Activated CD4-positive, alpha-beta memory T cell treated with anti-CD3 and anti-CD28 coated beads for 36 hours (primary cell): Measurements from ENCODE around the gene LEFTY2. TPM values are rescaled to one million over a fixed set of nuclear protein-coding genes. Genes with fewer than 3 reads are reported as not detected.
"Not testable (repeated sequence)": the region's sequence is repeated elsewhere in the genome, so short reads cannot be mapped to it uniquely, and the experiment has no call there.

Source experiments
- CTCF ChIA-PET: fragments of 350-600 bp; sonication (Branson Sonifier 250); formaldehyde crosslinking; loops from one replicate; lab custom pipeline; 2021; ENCODE audit warnings: antibody characterized with exemption, inconsistent platforms; lab: Charles Lee
- POLR2A ChIA-PET: fragments of 350-600 bp; sonication (Branson Sonifier 250); formaldehyde crosslinking; loops from one replicate; lab custom pipeline; 2021; ENCODE audit warnings: antibody characterized with exemption; lab: Charles Lee
- DNase-seq: peaks from one replicate; pipeline ENCODE4 v3.0.0-alpha.2; 2020
- H3K27ac Mint-ChIP-seq: one replicate; pipeline ENCODE4 v1.8.0; 2021; ENCODE audit warnings: mixed read lengths
- H3K27me3 Mint-ChIP-seq: one replicate; pipeline ENCODE4 v1.8.0; 2021; ENCODE audit warnings: mixed read lengths
- H3K36me3 Mint-ChIP-seq: one replicate; pipeline ENCODE4 v1.8.0; 2021; ENCODE audit warnings: mixed read lengths
- H3K4me1 Mint-ChIP-seq: one replicate; pipeline ENCODE4 v1.8.0; 2021; ENCODE audit warnings: low read depth, mixed read lengths
- H3K4me3 Mint-ChIP-seq: one replicate; pipeline ENCODE4 v1.8.0; 2021; ENCODE audit warnings: mild to moderate bottlenecking, mixed read lengths
- H3K9me3 Mint-ChIP-seq: one replicate; pipeline ENCODE4 v1.8.0; 2021; ENCODE audit warnings: mixed read lengths
- intact Hi-C: fragments of 100-400 bp; cut with micrococcal nuclease; formaldehyde crosslinking; loops from one replicate; pipeline ENCODE4 v1.15.1; 2023
- total RNA-seq, 2 experiments: library from RNA; stranded (reverse); gene quantifications; one replicate each; pipeline ENCODE4 v1.2.3, GENCODE V29; 2021

LEFTY2 gene, protein sequence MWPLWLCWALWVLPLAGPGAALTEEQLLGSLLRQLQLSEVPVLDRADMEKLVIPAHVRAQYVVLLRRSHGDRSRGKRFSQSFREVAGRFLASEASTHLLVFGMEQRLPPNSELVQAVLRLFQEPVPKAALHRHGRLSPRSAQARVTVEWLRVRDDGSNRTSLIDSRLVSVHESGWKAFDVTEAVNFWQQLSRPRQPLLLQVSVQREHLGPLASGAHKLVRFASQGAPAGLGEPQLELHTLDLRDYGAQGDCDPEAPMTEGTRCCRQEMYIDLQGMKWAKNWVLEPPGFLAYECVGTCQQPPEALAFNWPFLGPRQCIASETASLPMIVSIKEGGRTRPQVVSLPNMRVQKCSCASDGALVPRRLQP
- not detected for total RNA-seq

GRCh38 chr1:225941187-225941941 is at the start of gene LEFTY2:
Gene LEFTY2, minus strand, starts transcription at chr1:225941220. Its CDS starts 80 bp downstream, at chr1:225941140.
- ChIA-PET POLR2A (interaction anchor here (0.6 kb wide), 1 partner anchor 255 kb away, joined by 3 read pairs; no protein-coding TSS in a partner anchor), CTCF (no interaction called here)
- no peak for DNase-seq
- no peaks in the 10 kb centered on the region for H3K9me3 Mint-ChIP-seq
- no peak within 1 kb of the TSS for H3K4me3 Mint-ChIP-seq
- H3K4me1 Mint-ChIP-seq: peaks cover 7% of the 10 kb centered on the region
- no peaks in the 10 kb centered on the region for H3K36me3 Mint-ChIP-seq
- H3K27me3 Mint-ChIP-seq: peaks cover 3% of the 10 kb centered on the region
- H3K27ac Mint-ChIP-seq: no peak within 1 kb of the TSS
- intact Hi-C loops: no loop called here

DNA sequence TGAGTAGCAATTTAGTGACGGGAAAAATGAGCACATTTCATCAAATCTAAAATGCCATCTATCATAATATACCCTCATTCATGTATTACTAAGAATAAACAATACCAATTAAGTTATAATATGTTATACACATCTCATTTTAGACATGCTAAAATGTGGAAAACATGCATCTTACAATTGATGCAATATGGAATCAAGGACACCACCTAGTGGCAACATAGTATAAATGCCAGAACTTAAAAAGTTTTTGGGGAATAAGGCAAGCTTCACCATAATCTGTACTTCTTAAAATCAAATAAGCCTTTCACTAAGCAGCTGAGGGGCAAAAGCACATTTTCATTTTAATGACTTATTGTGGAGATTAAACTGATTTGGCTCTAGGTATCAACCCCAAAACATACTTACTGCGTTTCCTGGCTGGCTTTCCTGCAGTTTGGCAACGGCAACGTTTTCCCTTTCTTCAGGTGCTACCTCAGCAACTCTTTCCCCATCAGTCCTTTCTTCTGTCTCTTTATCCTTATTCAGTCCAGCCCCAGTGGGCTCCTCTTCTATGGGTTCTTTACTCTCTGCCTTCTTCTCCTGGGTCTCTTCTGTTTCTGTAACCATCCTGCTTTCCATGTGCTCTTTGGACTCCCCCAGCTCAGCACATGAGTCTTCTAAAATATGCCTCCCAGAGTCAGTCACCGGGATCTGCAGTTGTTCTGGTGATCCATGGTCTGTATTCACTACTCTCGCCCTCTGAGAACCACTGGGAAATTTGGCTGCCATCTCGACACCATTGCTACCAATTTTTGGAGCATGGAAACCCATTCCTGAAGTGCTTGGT is 46.7 kb upstream of the LEFTY2 start:
- ChIA-PET POLR2A (interaction anchor here (0.5 to 2.1 kb wide), 5 partner anchors 12 to 427 kb away, joined by 3 to 7 read pairs (median 3); partner anchors contain the start of genes H3-3A and SDE2), CTCF (interaction anchor here (0.6 to 5.3 kb wide), 30 partner anchors 8 to 1490 kb away, joined by 3 to 30 read pairs (median 4); partner anchors contain the start of genes PYCR2 and SDE2)
- no peak for DNase-seq
- Mint-ChIP-seq H3K36me3 (peaks cover 48% of the 10 kb centered on the region), H3K27ac (peak overlapping the region; percentile 19), H3K27me3 (no peaks in the 10 kb centered on the region), H3K4me1 (peaks cover 29% of the 10 kb centered on the region), H3K9me3 (no peaks in the 10 kb centered on the region), H3K4me3 (no peak overlapping the region)
- intact Hi-C loops: no loop called here

DNA sequence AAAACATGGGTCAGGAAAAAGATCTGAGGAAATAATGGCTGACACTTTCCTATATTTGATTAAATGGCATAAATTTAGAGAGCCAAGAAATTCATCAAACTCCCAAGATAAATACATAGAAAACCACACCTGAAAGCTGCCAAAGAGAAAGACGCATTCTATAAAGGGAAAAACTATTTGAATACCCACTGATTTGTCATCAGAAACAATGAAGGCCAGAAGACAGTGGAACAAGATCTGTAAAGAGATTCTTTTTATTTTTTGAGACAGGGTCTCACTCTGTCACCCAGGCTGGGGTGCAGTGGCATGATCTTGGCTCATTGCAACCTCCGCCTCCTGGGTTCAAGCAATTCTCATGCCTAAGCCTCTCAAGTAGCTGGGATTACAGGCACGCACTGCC is 40.7 kb upstream of the LEFTY2 start:
- Mint-ChIP-seq H3K4me3 (no peak overlapping the region), H3K27me3 (no peaks in the 10 kb centered on the region), H3K4me1 (peaks cover 11% of the 10 kb centered on the region), H3K36me3 (peaks cover 46% of the 10 kb centered on the region), H3K9me3 (peaks cover 3% of the 10 kb centered on the region), H3K27ac (no peak overlapping the region)
- ChIA-PET POLR2A (no interaction called here), CTCF (interaction anchor here (0.8 kb wide), 1 partner anchor 10 kb away, joined by 4 read pairs; no protein-coding TSS in a partner anchor)
- intact Hi-C loops: no loop called here
- no peak for DNase-seq

GRCh38 chr1:225980005-225980836 is 39.2 kb upstream of the LEFTY2 start:
- Mint-ChIP-seq H3K27ac (no peak overlapping the region), H3K4me3 (no peak overlapping the region), H3K36me3 (peaks cover 39% of the 10 kb centered on the region), H3K9me3 (peaks cover 3% of the 10 kb centered on the region), H3K27me3 (no peaks in the 10 kb centered on the region), H3K4me1 (peaks cover 7% of the 10 kb centered on the region)
- ChIA-PET CTCF (interaction anchor here (1.1 to 2.3 kb wide), 3 partner anchors 7 to 18 kb away, joined by 4 to 12 read pairs (median 7); no protein-coding TSS in a partner anchor), POLR2A (no interaction called here)
- intact Hi-C loops: no loop called here
- no peak for DNase-seq

DNA sequence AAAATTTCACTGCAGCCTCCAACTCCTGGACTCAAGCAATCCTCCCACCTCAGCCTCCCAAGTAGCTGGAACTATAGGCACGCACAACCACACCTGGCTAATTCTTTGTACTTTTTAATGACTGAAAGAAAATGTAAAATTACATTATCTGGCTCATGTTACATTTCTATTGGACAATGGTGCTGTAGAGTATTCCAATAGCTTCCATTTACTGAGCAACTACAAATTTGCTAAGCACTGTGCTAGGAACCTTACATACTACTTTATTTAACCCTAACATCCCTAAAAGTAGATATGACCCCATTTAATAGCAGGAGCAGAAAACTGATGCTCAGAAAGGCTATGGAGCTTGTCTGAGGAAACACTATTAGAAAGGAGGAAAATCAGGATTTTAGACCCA is 38.4 kb upstream of the LEFTY2 start:
- DNase-seq: no peak
- Mint-ChIP-seq H3K9me3 (peaks cover 3% of the 10 kb centered on the region), H3K27ac (no peak overlapping the region), H3K27me3 (no peaks in the 10 kb centered on the region), H3K36me3 (peaks cover 36% of the 10 kb centered on the region), H3K4me1 (peaks cover 7% of the 10 kb centered on the region), H3K4me3 (no peak overlapping the region)
- POLR2A ChIA-PET: no interaction called here
- intact Hi-C loops: no loop called here
- CTCF ChIA-PET: interaction anchor here (1.0 to 2.3 kb wide), 3 partner anchors 8 to 506 kb away, joined by 3 to 12 read pairs (median 4); no protein-coding TSS in a partner anchor

GRCh38 chr1:225977937-225978748 is 37.1 kb upstream of the LEFTY2 start:
- Mint-ChIP-seq H3K36me3 (peaks cover 29% of the 10 kb centered on the region), H3K27me3 (no peaks in the 10 kb centered on the region), H3K9me3 (peaks cover 3% of the 10 kb centered on the region), H3K27ac (no peak overlapping the region), H3K4me1 (peaks cover 7% of the 10 kb centered on the region), H3K4me3 (no peak overlapping the region)
- DNase-seq: no peak
- CTCF ChIA-PET: interaction anchor here (0.9 to 2.3 kb wide), 5 partner anchors 9 to 15 kb away, joined by 3 to 12 read pairs (median 4); no protein-coding TSS in a partner anchor
- POLR2A ChIA-PET: no interaction called here
- intact Hi-C loops: loop anchor here (2.0 kb wide), 1 partner anchor 199 kb away; no protein-coding TSS in a partner anchor

- H3K9me3 Mint-ChIP-seq, H3K4me1 Mint-ChIP-seq, DNase-seq, intact Hi-C loops, H3K27me3 Mint-ChIP-seq, H3K4me3 Mint-ChIP-seq, POLR2A ChIA-PET, H3K27ac Mint-ChIP-seq: not testable (repeated sequence)
- peaks cover 16% of the 10 kb centered on the region for H3K36me3 Mint-ChIP-seq
- CTCF ChIA-PET: interaction anchor here (0.6 to 3.4 kb wide), 23 partner anchors 8 to 657 kb away, joined by 3 to 28 read pairs (median 3); partner anchors contain the start of genes SRP9 and TMEM63A
Observed at GRCh38 chr1:225975146-225975545, 34.1 kb upstream of the LEFTY2 start.

GRCh38 chr1:225974454-225974853 is 33.4 kb upstream of the LEFTY2 start:
- H3K4me1 Mint-ChIP-seq: peaks cover 4% of the 10 kb centered on the region
- POLR2A ChIA-PET: no interaction called here
- peaks cover 10% of the 10 kb centered on the region for H3K36me3 Mint-ChIP-seq
- no peaks in the 10 kb centered on the region for H3K9me3 Mint-ChIP-seq
- no peaks in the 10 kb centered on the region for H3K27me3 Mint-ChIP-seq
- CTCF ChIA-PET: interaction anchor here (0.6 to 3.4 kb wide), 16 partner anchors 9 to 1461 kb away, joined by 3 to 28 read pairs (median 4); partner anchors contain the start of genes SRP9 and TMEM63A
- H3K27ac Mint-ChIP-seq: no peak overlapping the region
- intact Hi-C loops: no loop called here
- no peak overlapping the region for H3K4me3 Mint-ChIP-seq
- no peak for DNase-seq

- no peak for DNase-seq
- intact Hi-C loops: no loop called here
- no peaks in the 10 kb centered on the region for H3K27me3 Mint-ChIP-seq
- H3K9me3 Mint-ChIP-seq: no peaks in the 10 kb centered on the region
- H3K4me3 Mint-ChIP-seq: no peak overlapping the region
- H3K36me3 Mint-ChIP-seq: peaks cover 6% of the 10 kb centered on the region
- H3K4me1 Mint-ChIP-seq: peaks cover 4% of the 10 kb centered on the region
- no peak overlapping the region for H3K27ac Mint-ChIP-seq
- ChIA-PET POLR2A (no interaction called here), CTCF (interaction anchor here (0.5 to 2.9 kb wide), 4 partner anchors 10 to 498 kb away, joined by 3 to 8 read pairs (median 7); no protein-coding TSS in a partner anchor)
Observed at GRCh38 chr1:225973158-225973557, 32.1 kb upstream of the LEFTY2 start.
